ENCODE data around the gene CORT. TPM values are rescaled to one million over a fixed set of nuclear protein-coding genes. Genes with fewer than 3 reads are reported as not detected.
"Not testable (repeated sequence)": the region's sequence is repeated elsewhere in the genome, so short reads cannot be mapped to it uniquely, and the experiment has no call there.

CORT gene
- total and polyA plus RNA-seq, 9 donors = 0.11 to 0.51 (median 0.42) TPM; not detected in 4

GRCh38 chr1:10456048-10456447 lies 6.2 kb downstream of the CORT start:
- TF ChIP-seq EP300 (IDR thresholded peaks at IDR 0.05) (no peak), CTCF (IDR thresholded peaks at IDR 0.05) (no peak), POLR2A (IDR thresholded peaks at IDR 0.05) (no peak)
- 86 to 88% (median 87%) methylated on average over 5 of the region's 5 CpGs for WGBS, 3 donors
- intact Hi-C loops (cut with DNase I) = no loop called here

GRCh38 chr1:10456661-10457060 lies 6.8 kb downstream of the CORT start:
- Histone ChIP-seq H3K4me3 (no peak overlapping the region), H3K4me1 (ENCODE audit: insufficient read depth) (no peaks in the 10 kb centered on the region), H3K27ac (no peak overlapping the region), H3K36me3 (no peaks in the 10 kb centered on the region), H3K27me3 (no peaks in the 10 kb centered on the region), H3K9me3 (no peaks in the 10 kb centered on the region)
- no peak for DNase-seq
- WGBS, 3 donors = 80 to 81% (median 80%) methylated on average over 7 of the region's 7 CpGs
- intact Hi-C loops (cut with DNase I) = no loop called here
- TF ChIP-seq CTCF (IDR thresholded peaks at IDR 0.05) (no peak), EP300 (IDR thresholded peaks at IDR 0.05) (no peak), POLR2A (IDR thresholded peaks at IDR 0.05) (no peak)

More at GRCh38 chr1:10456048-10456447, 6.2 kb downstream of the CORT start:
- no peaks in the 10 kb centered on the region for H3K9me3 ChIP-seq
- no peaks in the 10 kb centered on the region for H3K36me3 ChIP-seq
- H3K27ac ChIP-seq = no peak overlapping the region
- no peaks in the 10 kb centered on the region for H3K4me1 ChIP-seq (ENCODE audit: insufficient read depth)
- no peak for DNase-seq
- no peak overlapping the region for H3K4me3 ChIP-seq
- no peaks in the 10 kb centered on the region for H3K27me3 ChIP-seq

DNA sequence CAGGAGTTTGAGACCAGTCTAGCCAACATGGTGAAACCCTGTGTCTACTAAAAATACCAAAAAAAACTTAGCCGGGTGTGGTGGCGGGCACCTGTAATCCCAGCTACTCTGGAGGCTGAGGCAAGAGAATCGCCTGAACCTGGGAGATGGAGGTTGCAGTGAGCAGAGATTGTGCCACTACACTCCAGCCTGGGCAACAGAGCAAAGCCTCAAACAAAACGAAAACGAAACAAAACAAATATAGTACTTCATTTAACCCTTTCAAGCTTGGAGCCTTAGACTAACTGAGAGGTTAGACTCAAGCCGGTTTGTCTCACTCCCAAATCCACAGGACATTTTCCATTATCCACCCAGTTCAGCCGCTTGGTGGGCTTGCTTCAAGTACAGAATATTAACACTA lies 7.6 kb downstream of the CORT start:
- DNase-seq; H3K4me3 ChIP-seq; intact Hi-C loops (cut with DNase I); H3K27me3 ChIP-seq; H3K36me3 ChIP-seq; H3K9me3 ChIP-seq; H3K27ac ChIP-seq; H3K4me1 ChIP-seq (ENCODE audit: insufficient read depth): not testable (repeated sequence)
- WGBS, 3 donors = 52 to 59% (median 59%) methylated on average over 7 of the region's 7 CpGs

- Histone ChIP-seq H3K4me1 (ENCODE audit: insufficient read depth) (no peaks in the 10 kb centered on the region), H3K4me3 (no peak overlapping the region), H3K27me3 (no peaks in the 10 kb centered on the region), H3K36me3 (no peaks in the 10 kb centered on the region), H3K27ac (no peak overlapping the region), H3K9me3 (no peaks in the 10 kb centered on the region)
- TF ChIP-seq CTCF (IDR thresholded peaks at IDR 0.05) (no peak), EP300 (IDR thresholded peaks at IDR 0.05) (no peak), POLR2A (IDR thresholded peaks at IDR 0.05) (no peak)
- WGBS, 3 donors = 41 to 53% (median 42%) methylated on average over 9 of the region's 9 CpGs
- DNase-seq = no peak
- intact Hi-C loops (cut with DNase I) = no loop called here
Measured at GRCh38 chr1:10457875-10458274, 8.0 kb downstream of the CORT start.

- intact Hi-C loops (cut with DNase I) = no loop called here
- WGBS, 3 donors = 26 to 35% (median 29%) methylated on average over 3 of the region's 3 CpGs
- DNase-seq = no peak
- no peak overlapping the region for H3K4me3 ChIP-seq
- H3K4me1 ChIP-seq (ENCODE audit: insufficient read depth) = no peaks in the 10 kb centered on the region
- H3K27ac ChIP-seq = no peak overlapping the region
- TF ChIP-seq CTCF (IDR thresholded peaks at IDR 0.05) = no peak
- TF ChIP-seq EP300 (IDR thresholded peaks at IDR 0.05) = no peak
- TF ChIP-seq POLR2A (IDR thresholded peaks at IDR 0.05) = no peak
- no peaks in the 10 kb centered on the region for H3K27me3 ChIP-seq
- H3K9me3 ChIP-seq = no peaks in the 10 kb centered on the region
- no peaks in the 10 kb centered on the region for H3K36me3 ChIP-seq
Measured at GRCh38 chr1:10459184-10459583, 9.4 kb downstream of the CORT start.
